Stimulated activated CD8-positive, alpha-beta memory T cell treated with anti-CD3 and anti-CD28 coated beads, Interleukin-15, amount 100 ng/mL, for 24 hours (primary cell): ENCODE measurements around the gene RABGAP1L.

ENCODE experiments used
- DNase-seq: peaks from one replicate; pipeline ENCODE4 v3.0.0-alpha.2; 2020; ENCODE audit warnings: low read depth

The RABGAP1L gene

DNA sequence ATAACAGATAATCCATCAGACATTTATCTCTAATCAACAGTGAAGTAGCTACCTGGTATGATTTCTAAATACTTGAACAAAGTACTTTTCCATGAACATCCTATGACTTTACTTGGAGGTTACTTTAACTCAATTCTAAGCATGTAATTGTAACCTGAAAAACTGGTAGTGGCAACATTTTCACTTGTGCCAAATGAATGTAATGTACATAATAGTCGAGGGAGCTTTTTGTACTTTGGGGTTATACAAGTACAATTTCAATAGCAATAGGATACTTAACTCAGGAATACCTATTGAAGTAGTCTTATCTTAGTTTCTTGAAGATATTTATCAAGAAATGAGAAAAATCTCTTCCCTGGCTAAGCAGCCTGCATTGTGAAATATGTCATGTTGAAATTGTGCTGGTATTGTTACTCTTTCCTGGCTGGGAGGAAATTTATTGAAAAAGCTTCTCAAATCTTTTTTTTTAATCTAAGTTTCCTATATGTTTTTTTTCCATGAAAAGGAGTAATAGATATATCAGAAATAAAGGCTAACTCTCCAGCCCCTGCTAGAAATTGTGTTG is 806.8 kb downstream of the RABGAP1L start:
- DNase-seq, result no peak

DNA sequence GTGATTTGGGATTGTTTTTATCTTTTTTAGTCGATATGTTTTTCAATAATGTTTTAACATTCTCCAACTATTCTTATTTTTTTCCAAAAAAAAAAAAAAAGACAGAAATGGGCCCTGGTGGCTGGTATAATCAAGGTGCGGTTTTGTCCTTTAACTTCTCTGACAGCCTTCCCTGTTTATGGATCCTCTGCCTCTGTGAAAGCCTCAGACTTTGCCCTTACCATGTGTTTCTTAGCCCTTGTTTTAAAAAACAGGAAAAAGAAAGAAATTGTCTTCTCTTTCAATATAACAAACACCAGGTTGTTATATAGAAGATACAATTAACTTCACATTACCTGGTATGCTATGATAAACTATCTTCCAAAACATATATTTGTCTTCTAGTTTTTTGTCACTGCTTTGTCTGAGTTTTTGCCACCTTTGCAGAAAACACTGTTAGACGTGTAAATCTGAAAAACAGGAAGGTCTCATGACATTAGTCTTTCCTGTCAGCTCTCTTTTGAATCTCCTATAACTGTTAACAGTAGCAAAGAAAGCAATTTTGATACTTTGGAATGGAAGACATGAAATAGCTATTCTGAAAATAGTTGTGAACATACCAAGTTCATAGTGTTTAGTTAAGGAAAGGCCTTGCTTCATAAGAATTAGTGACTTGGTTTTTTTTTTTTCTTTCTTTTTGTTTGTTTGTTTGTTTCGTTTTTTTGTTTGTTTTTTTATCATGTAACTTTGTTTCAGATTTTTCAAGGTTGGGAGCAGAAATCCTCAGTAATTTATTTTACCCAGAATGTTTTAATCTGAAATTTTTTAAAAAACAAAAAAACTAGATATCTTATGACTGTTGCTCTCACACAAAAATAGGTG is 808.8 kb downstream of the RABGAP1L start:
- no peak for DNase-seq

DNA sequence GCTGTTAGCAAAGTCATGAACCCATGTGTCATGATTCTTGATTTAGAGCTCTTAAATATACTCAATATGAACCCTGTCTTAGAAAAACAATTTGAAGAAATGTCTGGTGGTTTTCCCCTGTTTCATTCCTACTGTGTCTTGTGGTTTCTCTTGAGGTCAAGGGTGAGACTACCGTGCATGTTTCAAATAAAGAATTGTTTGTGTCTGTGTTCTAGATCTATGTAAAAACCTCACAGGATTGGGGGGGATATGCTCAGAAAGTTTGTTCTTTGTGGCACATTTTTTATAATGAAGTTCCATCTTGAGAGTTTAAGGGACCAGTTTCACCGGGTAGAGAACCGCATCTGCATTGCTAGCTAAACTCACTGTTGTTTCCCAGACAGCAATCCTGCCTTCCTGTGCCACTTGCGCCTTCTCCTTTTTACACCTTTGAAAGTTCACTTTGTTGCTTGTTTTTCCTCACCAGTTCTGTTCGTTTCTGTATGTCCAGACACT is 809.5 kb downstream of the RABGAP1L start:
- no peak for DNase-seq

DNA sequence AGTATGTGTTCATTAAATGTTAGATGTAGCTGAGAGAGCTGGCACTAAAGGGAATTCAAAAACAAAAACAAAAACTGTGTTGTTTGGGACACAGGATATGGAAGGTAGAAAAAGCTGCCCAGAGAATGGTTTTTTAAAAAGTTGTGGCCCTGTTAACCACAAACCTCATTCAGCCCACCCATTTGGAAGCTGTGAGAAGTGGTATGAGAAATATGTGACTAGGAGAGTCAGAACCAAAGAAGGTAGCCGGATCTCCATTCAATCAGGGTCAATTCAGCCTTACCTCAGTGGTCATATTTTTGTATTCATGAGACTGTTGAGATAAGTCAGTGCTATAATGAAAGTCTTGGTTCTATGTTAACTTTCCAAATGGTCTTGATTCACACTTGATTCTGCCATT is 810.7 kb downstream of the RABGAP1L start:
- no peak for DNase-seq

DNA sequence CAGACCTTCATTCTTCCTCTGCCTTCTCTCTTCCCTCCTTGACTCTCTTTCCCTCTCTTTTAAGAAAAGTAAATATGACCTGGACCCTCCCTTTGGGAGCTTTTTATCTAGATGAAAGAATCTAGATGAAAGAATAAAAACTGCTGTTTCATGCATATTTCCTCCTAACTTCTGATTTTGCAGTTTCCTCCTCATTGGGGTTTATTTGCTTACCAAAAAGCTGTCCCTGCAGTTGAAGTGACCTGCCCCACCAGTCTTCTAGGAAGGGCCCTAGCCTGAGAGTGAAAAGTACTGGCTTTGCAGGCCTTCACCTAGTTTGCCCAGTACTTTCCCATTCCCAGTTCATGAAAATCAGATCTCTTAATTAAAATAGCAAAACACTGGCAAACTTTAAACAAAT is 812.1 kb downstream of the RABGAP1L start:
- DNase-seq, result no peak

DNA sequence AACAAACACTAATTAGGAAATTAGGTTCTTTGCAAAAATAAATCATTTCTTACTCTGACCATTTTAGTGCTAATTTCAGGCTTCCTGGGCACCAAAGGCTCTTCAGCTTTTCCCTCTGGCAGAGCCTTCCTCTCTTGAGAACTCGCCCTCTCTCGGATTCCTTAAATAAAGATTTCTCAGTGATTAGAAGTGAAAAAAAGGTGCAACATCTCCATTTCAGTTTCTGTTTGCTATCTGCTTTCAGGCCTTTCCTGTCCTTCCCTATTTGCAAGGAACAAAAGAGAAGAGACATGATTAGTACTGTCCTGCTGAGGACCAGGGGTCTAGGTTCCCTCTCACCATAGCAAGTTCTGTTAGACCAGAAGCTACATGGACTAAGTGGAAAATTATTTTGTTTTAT is 812.6 kb downstream of the RABGAP1L start:
- no peak for DNase-seq

DNA sequence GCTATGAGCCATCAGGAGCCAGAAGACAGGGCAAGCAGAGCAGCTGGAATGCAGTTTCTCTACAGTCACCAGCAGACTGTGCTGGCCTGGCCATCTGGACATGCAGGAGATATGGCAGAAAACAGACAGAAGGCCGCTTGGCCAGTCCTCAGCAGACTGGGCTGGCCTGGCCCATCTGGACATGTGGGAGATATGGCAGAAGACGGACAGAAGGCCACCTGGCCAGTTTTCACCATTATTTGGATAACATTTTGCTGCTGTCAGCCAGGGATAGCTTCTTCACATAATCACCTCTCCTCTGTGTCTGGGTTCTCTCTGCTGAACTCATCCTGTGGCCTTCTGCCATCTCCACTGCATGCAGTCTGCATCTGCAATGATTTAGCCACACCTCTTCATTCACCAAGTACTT is 815.4 kb downstream of the RABGAP1L start:
- DNase-seq, result no peak

DNA sequence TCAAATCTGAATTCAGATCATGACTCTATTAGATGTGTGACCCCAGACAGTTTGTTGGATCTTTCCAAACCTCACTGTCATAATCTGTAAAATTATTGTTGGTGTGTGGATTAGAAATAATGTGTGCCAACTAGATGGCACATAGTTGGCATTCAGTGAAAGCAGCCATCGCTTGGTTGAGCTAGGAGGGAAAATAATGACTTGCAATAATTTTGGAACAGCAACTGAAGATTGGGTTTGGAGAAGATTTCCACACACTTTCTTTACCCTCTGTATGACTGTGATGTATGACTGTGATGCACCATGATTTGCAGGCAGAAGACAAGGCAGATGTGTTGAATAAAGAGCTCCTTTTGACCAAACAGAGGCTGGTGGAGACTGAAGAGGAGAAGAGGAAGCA is 816.4 kb downstream of the RABGAP1L start:
- no peak for DNase-seq

DNA sequence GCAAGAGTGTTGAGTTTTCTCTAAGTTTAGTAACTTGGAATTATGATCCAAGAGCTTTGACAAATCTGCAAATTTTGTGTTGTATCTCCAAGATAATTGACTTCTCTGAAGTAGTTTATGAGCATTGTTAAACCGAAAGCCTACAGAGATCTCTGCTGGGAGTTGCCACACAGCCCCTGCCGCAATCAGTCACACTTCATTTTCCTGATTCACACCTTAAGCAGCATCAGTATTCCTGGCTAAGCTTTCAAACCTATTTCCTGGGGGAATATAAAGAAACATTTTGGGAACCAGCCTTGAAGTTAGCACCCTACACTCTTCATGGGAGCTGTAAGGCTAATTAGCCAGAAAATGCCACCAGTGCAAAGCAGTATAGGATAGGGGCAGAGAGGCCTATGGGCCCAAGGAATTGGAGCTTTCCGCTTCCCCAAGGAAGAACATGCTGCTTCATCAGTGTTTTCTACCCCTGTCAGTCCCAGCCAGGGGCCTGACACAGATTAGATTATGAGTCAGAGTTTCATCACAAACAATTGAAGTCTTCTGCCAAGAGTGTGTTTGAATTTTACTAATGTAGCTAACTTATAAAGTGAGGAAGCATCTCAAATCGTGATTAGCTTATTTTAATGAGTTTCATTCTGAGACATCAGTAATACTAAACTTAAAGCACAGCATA is 817.3 kb downstream of the RABGAP1L start:
- no peak for DNase-seq

DNA sequence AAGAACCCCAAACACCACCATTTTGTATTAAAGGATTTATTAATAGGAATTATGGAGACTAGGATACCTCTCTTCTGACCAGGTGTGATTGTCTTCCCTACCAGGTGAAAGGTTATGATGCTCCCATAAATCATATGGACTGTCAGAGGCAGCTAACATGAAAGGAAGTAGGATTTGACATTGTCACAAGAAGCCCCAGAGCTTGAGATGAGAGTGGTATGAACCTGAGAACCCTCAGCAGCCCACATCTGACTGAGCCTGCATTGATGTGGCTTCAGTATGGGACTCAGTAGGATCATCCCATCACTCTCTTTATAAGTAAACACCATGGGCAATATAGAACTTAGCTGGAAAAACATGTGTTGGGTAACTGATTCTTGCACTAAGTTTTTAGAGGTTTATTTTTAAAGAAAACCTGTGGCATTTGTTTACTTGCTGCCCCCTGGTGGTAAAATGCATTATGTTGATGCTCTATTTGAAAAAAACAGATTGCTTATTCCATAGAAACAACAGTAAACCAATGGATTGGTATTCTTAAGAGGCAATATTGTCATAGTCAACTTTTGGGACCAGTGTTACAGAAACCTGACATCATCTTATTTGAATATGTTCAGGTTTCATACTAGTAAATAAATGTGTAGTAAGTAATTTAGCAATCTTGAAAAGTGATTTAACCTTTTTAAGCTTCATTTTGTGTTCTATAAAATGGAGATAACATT is 823.8 kb downstream of the RABGAP1L start:
- no peak for DNase-seq

DNA sequence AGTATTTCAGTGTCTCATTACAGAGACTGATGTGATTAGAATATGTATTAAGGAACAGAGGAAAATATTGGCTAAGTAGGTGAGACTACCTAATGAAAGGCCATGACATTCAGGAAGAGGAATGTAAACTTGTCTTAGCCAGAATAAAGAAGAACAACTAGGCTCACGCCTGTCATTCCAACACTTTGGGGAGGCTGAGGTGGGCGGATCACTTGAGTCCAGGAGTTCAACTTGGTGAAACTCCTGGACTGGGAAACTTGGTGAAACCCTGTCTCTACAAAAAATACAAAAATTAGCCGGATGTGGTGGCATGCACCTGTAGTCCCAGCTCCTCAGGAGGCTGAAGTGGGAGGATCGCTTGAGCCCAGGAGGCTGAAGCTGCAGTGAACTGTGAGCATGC is 825.6 kb downstream of the RABGAP1L start:
- no peak for DNase-seq

DNA sequence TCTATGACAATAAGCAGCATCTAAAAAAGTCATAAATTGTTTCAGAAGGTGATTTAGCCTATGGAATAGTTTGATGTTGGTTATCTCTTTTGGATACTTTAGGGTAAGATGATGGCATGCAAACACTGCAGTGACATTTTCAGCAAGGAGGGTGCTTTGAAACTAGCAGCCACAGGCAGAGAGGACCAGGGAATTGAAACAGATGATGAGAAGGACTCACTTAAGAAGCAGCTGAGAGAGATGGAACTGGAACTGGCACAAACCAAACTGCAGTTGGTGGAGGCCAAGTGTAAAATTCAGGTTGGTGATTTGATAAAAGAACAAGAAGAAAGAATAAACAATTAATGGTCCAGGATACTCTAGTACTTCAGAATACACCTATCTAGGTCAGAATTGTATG is 829.2 kb downstream of the RABGAP1L start:
- DNase-seq, result no peak

DNA sequence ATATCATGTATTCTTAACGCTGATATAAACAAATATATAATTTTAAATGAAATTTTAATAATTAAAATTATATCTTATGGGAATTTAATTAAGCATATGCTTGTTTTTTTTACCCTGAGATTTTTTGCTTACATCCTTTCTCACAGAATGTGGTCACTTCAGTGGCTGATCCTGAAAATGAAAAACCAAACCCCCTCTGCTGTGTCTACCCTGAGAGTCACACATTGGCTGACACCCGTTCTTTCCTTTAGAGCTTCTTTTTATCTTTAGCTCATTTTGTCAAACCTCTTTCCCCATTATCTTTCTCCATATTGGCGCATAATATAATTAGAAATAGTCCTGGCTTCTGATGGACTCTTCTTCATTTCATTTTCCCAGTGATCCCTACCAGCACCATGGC is 829.7 kb downstream of the RABGAP1L start:
- no peak for DNase-seq

DNA sequence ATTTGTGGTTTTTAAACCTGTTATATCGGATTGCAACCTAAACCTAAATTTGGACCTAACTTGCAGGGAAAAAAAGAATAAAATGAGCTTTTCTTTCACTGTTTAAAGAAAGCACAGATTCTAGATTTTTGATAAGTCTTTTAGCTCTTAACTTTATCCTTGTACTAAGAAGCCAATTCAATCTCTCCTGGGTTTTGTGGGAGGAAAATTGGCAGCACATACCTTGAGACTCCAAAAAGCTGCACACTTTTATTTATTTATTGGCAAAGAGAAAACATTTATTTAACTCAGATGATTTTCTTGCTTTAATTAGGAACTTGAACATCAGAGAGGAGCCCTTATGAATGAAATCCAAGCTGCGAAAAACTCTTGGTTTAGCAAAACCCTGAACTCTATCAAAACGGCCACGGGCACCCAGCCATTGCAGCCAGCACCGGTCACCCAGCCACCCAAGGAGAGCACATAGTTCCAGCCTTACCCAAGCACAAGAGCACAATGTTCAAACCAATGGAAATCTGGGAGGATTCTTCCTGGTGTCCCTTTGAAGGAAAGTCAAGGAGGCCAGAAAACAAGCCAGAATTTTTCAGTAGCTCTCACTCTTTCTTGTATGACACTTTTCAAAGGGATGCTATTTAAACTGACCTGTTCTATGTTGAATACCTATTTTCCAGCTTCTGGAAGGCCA is 830.4 kb downstream of the RABGAP1L start:
- DNase-seq, result no peak

DNA sequence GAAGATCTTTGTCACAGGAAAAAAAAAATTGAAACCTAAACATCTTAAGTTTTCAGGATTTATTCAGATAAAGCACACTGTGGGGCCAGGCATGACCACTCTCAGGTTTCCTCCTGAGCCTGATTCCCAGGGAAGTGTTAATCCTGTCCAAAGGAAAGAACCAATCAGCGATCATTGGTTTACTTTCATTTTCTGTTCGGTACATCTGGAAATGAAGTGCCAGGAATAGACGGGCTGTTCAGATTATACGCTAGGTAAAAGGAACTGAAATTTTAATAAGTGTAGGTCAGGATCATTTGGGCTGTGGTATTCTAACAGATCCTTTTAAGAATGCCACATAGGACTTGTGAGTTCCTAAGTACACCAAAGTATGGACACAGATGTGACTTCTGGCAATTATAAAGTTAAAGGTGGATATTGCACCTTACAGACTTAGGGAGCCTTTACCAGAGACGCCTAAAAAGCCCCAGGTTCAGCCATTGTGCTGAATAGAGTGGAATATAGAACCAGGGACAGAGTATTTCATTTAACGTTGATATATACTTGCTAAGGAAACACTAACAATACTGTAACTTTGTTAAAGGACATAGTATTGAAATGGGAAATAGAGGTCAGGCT is 831.2 kb downstream of the RABGAP1L start:
- DNase-seq, result no peak

DNA sequence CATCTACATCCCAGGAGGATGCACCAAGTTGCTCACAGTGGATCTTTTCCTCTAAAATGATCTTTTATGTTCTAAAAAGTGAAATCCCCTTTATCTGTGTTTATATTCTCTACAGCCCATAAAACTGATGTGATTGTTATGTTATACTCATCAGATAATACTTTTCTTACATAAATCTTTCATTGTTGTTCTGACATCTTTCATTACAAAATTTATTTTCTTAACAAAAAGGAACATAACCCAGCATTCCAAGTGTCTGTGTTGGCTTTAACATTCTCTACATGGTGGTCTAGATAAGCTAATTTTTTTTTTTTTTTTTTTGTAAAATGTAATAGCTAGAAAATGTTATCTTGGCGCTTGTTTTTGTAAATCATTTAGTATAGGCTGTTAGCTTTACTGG is 832.2 kb downstream of the RABGAP1L start:
- no peak for DNase-seq

DNA sequence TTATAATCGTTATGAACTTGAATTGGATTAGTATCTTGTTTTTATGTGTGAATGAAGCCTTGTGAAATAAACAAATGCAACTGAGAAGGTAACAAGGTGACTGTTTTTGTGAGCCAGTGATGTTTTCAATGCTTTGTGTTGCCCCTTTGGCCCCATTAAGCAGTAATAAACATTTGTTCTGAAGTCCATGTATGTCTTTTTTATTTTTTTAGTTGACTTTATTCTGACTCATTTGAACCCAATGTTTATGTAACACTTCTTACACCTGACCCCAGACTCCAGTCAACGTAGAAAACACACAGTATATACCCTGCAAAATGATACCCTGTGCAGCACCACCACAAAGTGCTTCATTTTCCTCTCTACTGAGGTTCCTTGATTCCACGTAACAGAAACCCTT is 835.8 kb downstream of the RABGAP1L start:
- no peak for DNase-seq

DNA sequence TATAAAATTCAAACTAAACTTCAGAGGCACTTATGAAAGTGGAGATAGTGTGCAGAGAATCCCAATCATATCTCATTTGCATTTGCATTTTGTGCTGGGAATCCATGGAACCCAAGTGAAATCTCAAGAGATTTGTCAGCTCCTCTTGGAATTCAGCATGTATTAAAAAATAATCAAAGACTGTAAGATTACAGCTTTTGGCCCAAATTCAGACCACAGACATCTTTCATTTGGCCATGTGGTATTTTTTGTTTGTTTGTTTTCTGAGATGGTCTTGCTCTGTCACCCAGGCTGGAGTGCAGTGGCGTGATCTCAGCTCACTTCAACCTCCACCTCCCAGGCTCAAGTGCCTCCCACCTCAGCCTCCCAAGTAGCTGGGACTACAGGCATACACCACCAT is 836.6 kb downstream of the RABGAP1L start:
- no peak for DNase-seq

DNA sequence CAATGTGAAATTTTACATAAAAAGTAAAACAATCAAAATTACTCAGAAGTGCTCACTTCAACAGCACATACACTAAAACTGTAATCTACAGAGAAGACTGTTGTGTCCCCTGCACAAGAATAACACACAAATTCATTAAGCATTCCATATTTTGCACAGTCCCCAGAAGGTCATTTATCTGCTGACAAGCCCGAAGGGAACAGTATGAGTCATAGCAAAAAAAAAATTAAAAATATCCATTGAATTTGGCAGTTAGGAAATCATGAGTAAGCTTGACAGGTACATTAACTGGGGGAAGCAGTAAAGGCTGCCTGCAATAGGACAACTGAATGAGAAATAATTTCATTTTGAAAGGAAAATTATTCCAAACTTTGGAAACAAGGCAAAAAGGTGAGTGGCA is 837.2 kb downstream of the RABGAP1L start:
- no peak for DNase-seq

DNA sequence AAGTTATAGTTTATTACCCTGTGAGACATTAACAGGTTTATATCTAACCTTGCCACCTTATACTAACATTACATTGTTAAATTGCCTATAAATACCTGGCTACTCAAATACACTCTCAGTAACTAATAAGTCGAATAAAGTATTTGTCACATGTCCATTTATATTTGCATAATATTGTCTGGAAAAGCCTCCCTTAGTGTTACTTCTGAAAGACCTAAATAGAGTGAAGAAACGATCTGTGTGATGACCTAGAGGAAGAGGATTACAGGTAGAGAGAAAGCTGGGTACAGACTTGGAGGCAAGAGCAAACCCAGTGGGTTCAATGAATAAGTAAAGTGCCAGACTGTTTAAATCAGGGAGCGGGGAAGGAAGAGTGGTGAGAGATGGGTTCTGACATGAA is 837.7 kb downstream of the RABGAP1L start:
- no peak for DNase-seq

DNA sequence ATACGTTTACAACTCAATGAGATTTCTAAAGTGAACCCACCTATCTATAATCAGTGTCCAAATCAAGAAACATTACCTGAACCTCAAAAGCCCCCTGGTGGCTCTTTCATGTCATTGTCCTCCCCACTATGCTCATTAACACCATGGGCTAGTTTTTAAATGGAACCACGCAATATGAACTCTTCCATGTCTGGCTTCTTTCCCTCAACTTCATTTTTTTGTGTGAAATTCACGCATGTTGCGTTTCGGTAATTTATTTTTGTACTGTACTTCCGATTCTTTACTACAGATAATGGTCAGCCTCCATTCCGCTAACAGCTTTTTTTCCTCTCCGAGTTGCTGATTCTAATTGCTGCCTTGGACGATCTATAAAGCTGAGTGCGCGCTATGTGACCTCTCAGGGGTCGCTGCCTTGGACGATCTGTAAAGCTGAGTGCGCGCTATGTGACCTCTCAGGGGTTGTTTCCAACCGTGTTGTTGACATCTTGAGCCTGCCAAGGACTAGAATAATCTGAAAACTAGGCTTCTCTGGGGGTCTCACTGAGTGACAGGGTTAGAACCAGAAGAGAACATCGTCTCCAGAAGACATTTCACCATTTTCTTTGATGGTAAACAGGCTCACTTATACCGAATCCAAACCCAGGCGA is 839.4 kb downstream of the RABGAP1L start:
- DNase-seq, result peak; percentile 10
